Neuronal stem cell (in vitro differentiated cells): ENCODE results near the gene PIP4K2C.
"Not testable (repeated sequence)": the region's sequence is repeated elsewhere in the genome, so short reads cannot be mapped to it uniquely, and the experiment has no call there.

Source experiments
- DNase-seq: peaks from one replicate; pipeline ENCODE4 v3.0.0-alpha.2; 2013; ENCODE audit warnings: low spot score
- H2AFZ ChIP-seq: one replicate; pipeline ENCODE4 v1.6.1; 2013; ENCODE audit warnings: mild to moderate bottlenecking, low read length, inconsistent platforms
- H2AK5ac ChIP-seq: 2 replicates; pipeline ENCODE4 v1.6.1; 2013; ENCODE audit warnings: low read depth, mild to moderate bottlenecking, inconsistent platforms, low read length, moderate library complexity, mixed read lengths
- H2BK120ac ChIP-seq: 2 replicates; pipeline ENCODE4 v1.6.1; 2013; ENCODE audit warnings: low read depth, mild to moderate bottlenecking, inconsistent platforms, low read length, moderate library complexity, mixed read lengths
- H2BK12ac ChIP-seq: one replicate; pipeline ENCODE4 v1.6.1; 2013; ENCODE audit warnings: low read length, inconsistent platforms
- H2BK15ac ChIP-seq: 2 replicates; pipeline ENCODE4 v1.6.1; 2013; ENCODE audit warnings: mild to moderate bottlenecking, low read length, inconsistent platforms, mixed read lengths
- H2BK5ac ChIP-seq: one replicate; pipeline ENCODE4 v1.6.1; 2013; ENCODE audit warnings: inconsistent platforms, mild to moderate bottlenecking, low read length, moderate library complexity
- H3K14ac ChIP-seq: one replicate; pipeline ENCODE4 v1.6.1; 2013; ENCODE audit warnings: low read length, inconsistent platforms
- H3K18ac ChIP-seq: 2 replicates; pipeline ENCODE4 v1.6.1; 2013; ENCODE audit warnings: low read length, inconsistent platforms
- H3K23ac ChIP-seq: 2 replicates; pipeline ENCODE4 v1.6.1; 2013; ENCODE audit warnings: low read depth, mild to moderate bottlenecking, mixed read lengths, low read length, inconsistent platforms; ENCODE audit not compliant: poor library complexity
- H3K27ac ChIP-seq: replicated peaks from 3 replicates; pipeline ENCODE4 v1.5.1; 2013; ENCODE audit warnings: low read length, inconsistent platforms
- H3K27me3 ChIP-seq, 3 experiments: 2 replicates each; pipeline ENCODE4 v1.6.1; 2013; ENCODE audit warnings: low read length in 3 of 3, mild to moderate bottlenecking in 2 of 3, inconsistent platforms in 1 of 3, low read depth in 1 of 3, mixed read lengths in 1 of 3, moderate library complexity in 1 of 3; ENCODE audit not compliant: control insufficient read depth in 3 of 3, insufficient read depth in 3 of 3
- H3K36me3 ChIP-seq, 2 donors: replicated peaks in 1 of 2; 2 replicates each; pipeline ENCODE4 v1.6.1; 2013; ENCODE audit warnings: low read length in 2 of 2; ENCODE audit not compliant: control insufficient read depth in 2 of 2, insufficient read depth in 2 of 2
- H3K4ac ChIP-seq: 2 replicates; pipeline ENCODE4 v1.6.1; 2013; ENCODE audit warnings: inconsistent platforms, mild to moderate bottlenecking, low read length, moderate library complexity
- H3K4me1 ChIP-seq, 2 donors: 1 replicate in 1 of 2; 2 replicates in 1 of 2; pipeline ENCODE4 v1.6.1; 2013; ENCODE audit warnings: low read length in 2 of 2, low read depth in 1 of 2; ENCODE audit not compliant: control insufficient read depth in 2 of 2, insufficient read depth in 1 of 2
- H3K4me2 ChIP-seq: one replicate; pipeline ENCODE4 v1.6.1; 2013; ENCODE audit warnings: mild to moderate bottlenecking, low read length, inconsistent platforms; ENCODE audit not compliant: insufficient read depth, poor library complexity, severe bottlenecking
- H3K4me3 ChIP-seq, 2 donors: 2 replicates each; pipeline ENCODE4 v1.5.1; 2013; ENCODE audit warnings: low read length in 2 of 2, mild to moderate bottlenecking in 2 of 2, inconsistent platforms in 1 of 2, moderate library complexity in 1 of 2
- H3K79me1 ChIP-seq: one replicate; pipeline ENCODE4 v1.6.1; 2013; ENCODE audit warnings: low read depth, mild to moderate bottlenecking, inconsistent platforms, low read length, moderate library complexity
- H3K9ac ChIP-seq: one replicate; pipeline ENCODE4 v1.6.1; 2013; ENCODE audit warnings: mild to moderate bottlenecking, low read depth, low read length, inconsistent platforms; ENCODE audit not compliant: poor library complexity
- H3K9me3 ChIP-seq, 2 donors: replicated peaks in 1 of 2; 2 replicates each; pipeline versions ENCODE3 to v1.6.1; 2013; ENCODE audit warnings: low read length in 2 of 2, mild to moderate bottlenecking in 2 of 2, inconsistent platforms in 1 of 2, low read depth in 1 of 2, mixed read lengths in 1 of 2, moderate library complexity in 1 of 2; ENCODE audit not compliant: control insufficient read depth in 2 of 2, insufficient read depth in 1 of 2
- H4K8ac ChIP-seq: one replicate; pipeline ENCODE4 v1.6.1; 2013; ENCODE audit warnings: low read depth, mild to moderate bottlenecking, inconsistent platforms, low read length, moderate library complexity
- H4K91ac ChIP-seq: one replicate; pipeline ENCODE4 v1.6.1; 2013; ENCODE audit warnings: low read length, low read depth, mild to moderate bottlenecking, inconsistent platforms; ENCODE audit not compliant: poor library complexity
- WGBS, 2 donors: extraction: QIAGEN DNeasy Blood & Tissue Kit; methylation state at CpG; one replicate each; pipeline ENCODE4 v1.1.7; 2013; ENCODE audit warnings: missing lambda C conversion rate in 2 of 2, mixed read lengths in 1 of 2; ENCODE audit not compliant: insufficient read length in 2 of 2, insufficient replicate concordance in 1 of 2; ENCODE audit errors: extremely low coverage in 2 of 2; 5-methylcytosine and 5-hydroxymethylcytosine counted together

PIP4K2C gene

GRCh38 chr12:57561117-57561516, 29.9 kb upstream of the PIP4K2C start:
- H2AFZ ChIP-seq, H4K91ac ChIP-seq, H3K4me2 ChIP-seq, H4K8ac ChIP-seq, H3K27me3 ChIP-seq, H2AK5ac ChIP-seq, H3K9me3 ChIP-seq, H3K27ac ChIP-seq, H3K18ac ChIP-seq, H3K79me1 ChIP-seq, DNase-seq, H2BK12ac ChIP-seq, H3K9ac ChIP-seq, H3K36me3 ChIP-seq, H3K23ac ChIP-seq, H3K4ac ChIP-seq, H2BK15ac ChIP-seq, H3K4me1 ChIP-seq, H2BK120ac ChIP-seq, H3K14ac ChIP-seq, H2BK5ac ChIP-seq, H3K4me3 ChIP-seq: not testable (repeated sequence)
- WGBS, 2 donors: no CpG with 5 or more reads among the region's 1 CpG

DNA sequence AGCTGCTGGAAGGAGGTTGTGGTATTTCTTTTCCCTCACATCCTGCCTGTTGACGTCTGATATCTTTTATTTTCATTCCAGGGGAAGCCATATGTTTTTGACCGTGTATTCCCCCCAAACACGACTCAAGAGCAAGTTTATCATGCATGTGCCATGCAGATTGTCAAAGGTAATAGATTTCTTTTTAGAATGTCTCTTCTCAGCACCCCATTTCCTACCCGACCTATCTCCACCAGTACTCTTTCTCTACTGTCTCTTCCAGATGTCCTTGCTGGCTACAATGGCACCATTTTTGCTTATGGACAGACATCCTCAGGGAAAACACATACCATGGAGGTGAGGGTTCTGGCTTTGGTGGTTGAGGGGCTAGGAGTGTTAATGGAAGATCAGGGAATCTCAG, 27.6 kb upstream of the PIP4K2C start:
- H2BK15ac ChIP-seq: no peak overlapping the region
- H2BK5ac ChIP-seq: no peak overlapping the region
- H3K36me3 ChIP-seq: peaks cover 0 to 2% of the 10 kb centered on the region in 2 donors
- no peak overlapping the region for H3K4me2 ChIP-seq
- no peak overlapping the region for H3K4me3 ChIP-seq
- no peak overlapping the region for H3K9ac ChIP-seq
- H3K27me3 ChIP-seq: no peaks in the 10 kb centered on the region
- no peak overlapping the region for H2AFZ ChIP-seq
- H3K4me1 ChIP-seq: no peaks in the 10 kb centered on the region
- H2BK120ac ChIP-seq: no peak overlapping the region
- H3K18ac ChIP-seq: no peak overlapping the region
- no peak overlapping the region for H3K23ac ChIP-seq
- H4K91ac ChIP-seq: no peak overlapping the region
- H2AK5ac ChIP-seq: no peak overlapping the region
- H3K14ac ChIP-seq: no peak overlapping the region
- no peaks in the 10 kb centered on the region for H3K9me3 ChIP-seq
- WGBS, 2 donors: no CpG with 5 or more reads among the region's 4 CpGs
- DNase-seq: no peak
- no peak overlapping the region for H2BK12ac ChIP-seq
- H3K79me1 ChIP-seq: peaks cover 2% of the 10 kb centered on the region
- no peak overlapping the region for H3K4ac ChIP-seq
- H3K27ac ChIP-seq: no peak overlapping the region
- no peak overlapping the region for H4K8ac ChIP-seq

DNA sequence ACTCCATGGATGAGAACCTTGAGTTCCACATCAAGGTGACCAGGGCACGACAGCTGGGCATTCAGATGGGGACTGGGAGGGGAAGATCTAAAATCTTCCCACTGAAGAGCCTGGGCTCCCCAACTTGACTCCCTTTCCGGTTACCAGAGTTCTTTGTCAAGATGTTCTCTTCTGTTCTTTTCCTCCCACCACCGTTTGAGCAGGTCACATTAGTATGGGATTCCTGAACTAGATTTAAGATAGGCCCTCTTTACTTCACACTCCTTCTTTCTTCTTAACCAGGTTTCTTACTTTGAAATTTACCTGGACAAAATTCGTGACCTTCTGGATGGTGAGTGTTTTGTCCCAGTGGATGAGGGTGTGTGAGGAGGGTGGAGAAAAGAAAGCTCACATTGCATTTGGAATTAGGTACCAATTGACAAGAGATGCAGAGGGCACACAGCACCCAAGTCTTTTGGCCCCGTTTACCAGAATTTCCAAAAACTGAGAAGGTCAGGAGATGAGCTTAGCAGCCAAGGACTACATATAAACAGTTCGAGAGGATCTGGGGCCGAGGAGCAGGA, 26.7 kb upstream of the PIP4K2C start:
- no peak overlapping the region for H3K23ac ChIP-seq
- no peak overlapping the region for H3K4me2 ChIP-seq
- peaks cover 0 to 2% of the 10 kb centered on the region in 2 donors for H3K9me3 ChIP-seq
- peaks cover 3 to 6% of the 10 kb centered on the region in 2 donors for H3K36me3 ChIP-seq
- H2BK15ac ChIP-seq: no peak overlapping the region
- H2BK12ac ChIP-seq: no peak overlapping the region
- H2AFZ ChIP-seq: no peak overlapping the region
- no peaks in the 10 kb centered on the region for H3K27me3 ChIP-seq
- DNase-seq: no peak
- H4K8ac ChIP-seq: no peak overlapping the region
- H3K27ac ChIP-seq: no peak overlapping the region
- no CpG with 5 or more reads among the region's 7 CpGs for WGBS, 2 donors
- no peak overlapping the region for H2BK120ac ChIP-seq
- H3K18ac ChIP-seq: no peak overlapping the region
- H3K14ac ChIP-seq: no peak overlapping the region
- H2AK5ac ChIP-seq: no peak overlapping the region
- no peak overlapping the region for H4K91ac ChIP-seq
- no peak overlapping the region for H3K4me3 ChIP-seq
- H3K4ac ChIP-seq: no peak overlapping the region
- peaks cover 2% of the 10 kb centered on the region for H3K79me1 ChIP-seq
- no peak overlapping the region for H2BK5ac ChIP-seq
- no peak overlapping the region for H3K9ac ChIP-seq
- no peaks in the 10 kb centered on the region for H3K4me1 ChIP-seq

GRCh38 chr12:57568838-57569237, 22.2 kb upstream of the PIP4K2C start:
- DNase-seq: no peak
- no peaks in the 10 kb centered on the region for H3K4me1 ChIP-seq

More at GRCh38 chr12:57568838-57569237, 22.2 kb upstream of the PIP4K2C start:
- no peak overlapping the region for H4K91ac ChIP-seq
- no peak overlapping the region for H4K8ac ChIP-seq
- H2AK5ac ChIP-seq: no peak overlapping the region
- no peak overlapping the region for H3K27ac ChIP-seq
- H3K9ac ChIP-seq: no peak overlapping the region
- WGBS, 2 donors: no CpG with 5 or more reads among the region's 6 CpGs
- no peak overlapping the region for H3K23ac ChIP-seq
- H2BK5ac ChIP-seq: no peak overlapping the region
- no peaks in the 10 kb centered on the region for H3K27me3 ChIP-seq
- H3K9me3 ChIP-seq: peaks cover 0 to 2% of the 10 kb centered on the region in 2 donors
- no peak overlapping the region for H3K14ac ChIP-seq
- no peaks in the 10 kb centered on the region for H3K79me1 ChIP-seq
- H2BK15ac ChIP-seq: no peak overlapping the region
- no peak overlapping the region for H3K4me3 ChIP-seq
- H3K36me3 ChIP-seq: peaks cover 16 to 24% of the 10 kb centered on the region in 2 donors
- H2BK12ac ChIP-seq: no peak overlapping the region
- H2BK120ac ChIP-seq: no peak overlapping the region
- H3K4ac ChIP-seq: no peak overlapping the region
- no peak overlapping the region for H2AFZ ChIP-seq
- H3K18ac ChIP-seq: no peak overlapping the region
- no peak overlapping the region for H3K4me2 ChIP-seq
